GM19397 (cell line): ENCODE data around the gene CAMK1D.
"Not testable (repeated sequence)": the region's sequence is repeated elsewhere in the genome, so short reads cannot be mapped to it uniquely, and the experiment has no call there.

Source experiments
- ATAC-seq: cut with Tn5 transposase; IDR thresholded peaks from one replicate; pipeline ENCODE4 v1.9.1; 2021; ENCODE audit warnings: mild to moderate bottlenecking, moderate library complexity; ENCODE audit not compliant: unreplicated experiment

The CAMK1D gene

GRCh38 chr10:12489357-12489756 is 140.0 kb downstream of the CAMK1D start:
- ATAC-seq, result no peak

DNA sequence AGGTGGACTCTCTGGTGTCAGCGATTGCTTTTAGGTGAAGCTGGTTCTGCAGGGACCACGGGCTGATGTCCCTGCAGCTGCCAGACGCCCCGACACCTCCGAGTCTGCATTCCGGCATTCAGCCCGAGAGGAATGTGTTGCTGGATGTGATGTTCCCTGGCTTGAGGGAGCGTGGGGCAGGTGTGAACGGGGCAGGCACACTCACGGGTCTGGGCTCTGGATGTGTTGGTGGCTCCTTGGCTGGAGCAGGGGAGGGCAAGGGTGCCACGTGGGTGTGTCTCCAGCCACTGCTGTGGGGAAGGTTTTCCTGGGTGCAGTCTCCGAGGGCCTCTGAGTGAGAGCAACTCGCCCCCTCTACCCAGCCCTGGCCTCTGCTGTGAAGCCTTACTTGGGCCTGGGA is 140.5 kb downstream of the CAMK1D start:
- ATAC-seq, result no peak

DNA sequence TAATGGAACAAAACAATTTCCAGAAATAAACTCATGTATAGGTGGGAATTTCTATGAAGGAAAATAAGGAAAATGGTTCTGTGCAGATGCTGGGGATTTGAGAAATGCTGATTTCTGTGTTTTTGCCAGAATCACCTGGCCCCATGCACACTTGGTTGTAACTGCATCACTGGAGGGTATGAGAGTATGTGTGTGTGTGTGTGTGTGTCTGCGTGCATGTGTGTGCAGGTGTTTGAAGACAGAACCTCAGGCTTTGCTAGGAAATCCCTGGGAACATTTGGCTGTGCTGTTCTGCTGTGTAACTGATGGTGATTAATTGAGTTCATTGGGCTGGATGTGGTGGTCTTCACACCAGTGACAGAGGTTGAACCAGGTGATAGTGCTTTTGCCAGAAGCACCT is 141.6 kb downstream of the CAMK1D start:
- no peak for ATAC-seq

DNA sequence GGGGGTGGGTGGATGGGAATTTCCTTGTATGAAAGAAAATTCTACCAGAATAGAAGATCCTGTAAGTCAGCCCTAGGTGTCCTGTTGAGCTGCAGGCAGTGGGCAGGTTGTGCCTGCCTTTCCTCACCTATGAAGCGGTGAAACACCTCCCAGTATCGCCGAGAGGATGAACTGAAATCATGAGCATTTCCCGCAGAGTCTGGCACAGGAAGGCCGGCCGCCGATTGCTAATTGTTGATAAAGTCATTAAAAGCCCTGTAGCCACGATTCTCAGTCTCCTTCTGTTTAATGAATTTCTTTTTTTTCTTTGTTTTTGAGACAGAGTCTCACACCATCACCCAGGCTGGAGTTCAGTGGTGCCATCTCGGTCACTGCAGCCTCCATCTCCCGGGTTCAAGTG is 142.1 kb downstream of the CAMK1D start:
- no peak for ATAC-seq

- ATAC-seq, result no peak
Measured at GRCh38 chr10:12492016-12492415, 142.7 kb downstream of the CAMK1D start.

DNA sequence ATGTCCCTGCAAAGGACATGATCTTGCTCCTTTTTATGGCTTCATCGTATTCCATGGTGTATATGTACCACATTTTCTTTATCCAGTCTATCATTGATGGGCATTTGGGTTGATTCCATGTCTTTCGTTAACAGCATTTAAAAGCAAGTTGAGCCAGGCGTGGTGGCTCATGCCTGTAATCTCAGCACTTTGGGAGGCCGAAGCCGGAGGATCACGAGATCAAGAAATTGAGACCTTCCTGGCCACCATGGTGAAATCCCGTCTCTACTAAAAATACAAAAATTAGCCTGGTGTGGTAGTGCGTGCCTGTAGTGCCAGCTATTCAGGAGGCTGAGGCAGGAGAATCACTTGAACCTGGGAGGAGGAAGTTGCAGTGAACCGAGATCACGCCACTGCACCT is 147.7 kb downstream of the CAMK1D start:
- ATAC-seq, result not testable (repeated sequence)

- no peak for ATAC-seq
Measured at GRCh38 chr10:12499076-12499986, 150.0 kb downstream of the CAMK1D start.

GRCh38 chr10:12500381-12501303 is 151.3 kb downstream of the CAMK1D start:
- ATAC-seq, result no peak

DNA sequence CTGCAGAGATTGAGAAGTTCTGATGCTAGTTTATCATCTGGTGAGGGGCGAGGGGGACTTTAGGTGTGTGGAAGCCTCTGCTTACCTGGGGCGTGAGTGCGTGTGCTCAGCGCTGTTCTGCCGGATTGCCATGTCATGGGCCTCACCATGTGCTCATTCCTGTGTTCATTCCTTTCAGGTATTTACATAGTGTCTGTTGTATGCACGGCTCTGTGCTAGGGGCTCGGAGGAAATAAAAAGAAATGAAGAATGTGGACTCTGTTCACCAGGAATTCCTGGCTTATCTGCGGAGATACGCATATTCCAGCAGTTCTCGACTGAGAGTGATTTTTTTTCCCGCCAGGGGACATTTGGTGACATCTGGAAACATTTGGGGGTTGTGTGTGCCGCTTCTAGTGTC is 152.0 kb downstream of the CAMK1D start:
- ATAC-seq, result no peak

DNA sequence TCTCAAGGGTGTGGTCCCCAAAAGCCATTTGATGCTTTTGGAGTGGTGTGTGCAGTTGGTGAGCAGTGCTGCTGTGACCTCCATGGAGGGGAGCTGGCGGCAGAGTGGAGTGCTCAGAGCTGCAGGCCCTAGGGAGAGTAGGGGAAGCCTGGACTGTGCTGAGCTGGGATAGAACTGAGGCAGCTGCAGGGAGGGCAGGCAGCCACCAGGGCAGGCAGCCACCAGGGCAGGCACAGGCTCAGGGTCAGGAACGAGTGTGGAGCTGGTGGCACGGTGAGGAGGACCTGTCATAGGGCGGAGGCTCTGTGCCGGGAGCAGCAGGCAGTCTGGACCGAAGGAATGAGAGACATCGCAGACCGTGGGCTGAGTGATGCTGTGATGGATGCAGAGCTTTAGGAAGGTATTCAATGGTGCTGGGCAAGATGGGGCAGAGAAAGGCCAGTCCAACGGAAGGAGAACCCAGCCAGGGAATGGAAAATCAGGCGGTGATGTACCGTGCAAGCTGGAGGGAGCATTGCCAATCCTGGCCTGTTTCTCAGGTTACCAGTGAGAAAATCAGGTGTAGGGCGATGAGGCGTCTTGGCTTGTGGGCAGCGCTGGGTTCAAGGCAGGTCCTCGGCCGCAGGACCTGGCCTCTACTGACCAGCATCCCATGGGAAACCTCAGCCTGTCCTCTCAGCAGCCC is 152.6 kb downstream of the CAMK1D start:
- ATAC-seq, result no peak

DNA sequence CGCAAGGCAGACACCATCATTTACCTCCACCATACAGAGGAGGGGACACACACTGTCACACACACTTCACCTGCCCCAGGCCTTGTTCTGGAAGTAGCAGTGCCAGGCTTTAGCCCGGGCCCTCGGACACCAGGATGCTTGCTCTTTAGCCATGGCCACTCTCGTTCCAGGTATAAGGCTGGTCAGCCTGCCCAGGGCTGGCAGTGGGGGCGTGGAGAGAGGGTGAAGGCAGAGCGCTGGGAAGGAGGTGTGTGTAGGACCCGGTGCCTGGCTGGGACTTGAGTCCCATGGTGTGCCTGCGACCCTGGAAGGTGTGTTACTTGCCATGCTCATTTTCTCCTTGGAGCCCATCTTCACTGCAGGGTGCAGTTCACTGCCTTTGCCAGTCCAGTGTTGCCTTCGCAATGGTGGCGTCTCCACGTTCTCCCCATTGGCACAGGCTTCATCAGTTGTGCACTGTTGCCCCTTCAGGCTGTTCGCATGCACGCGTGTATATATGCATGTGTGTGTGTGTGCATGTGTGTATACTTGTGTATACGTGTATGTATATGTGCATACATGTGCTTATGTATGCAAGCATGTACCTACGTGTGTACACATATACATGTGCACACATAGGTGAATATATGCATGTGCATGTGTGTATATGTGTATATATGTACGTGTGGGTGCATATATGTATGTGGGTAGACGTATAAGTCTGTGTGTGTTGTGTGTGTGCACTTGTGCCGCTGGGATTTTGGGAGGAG is 153.4 kb downstream of the CAMK1D start:
- ATAC-seq, result no peak

DNA sequence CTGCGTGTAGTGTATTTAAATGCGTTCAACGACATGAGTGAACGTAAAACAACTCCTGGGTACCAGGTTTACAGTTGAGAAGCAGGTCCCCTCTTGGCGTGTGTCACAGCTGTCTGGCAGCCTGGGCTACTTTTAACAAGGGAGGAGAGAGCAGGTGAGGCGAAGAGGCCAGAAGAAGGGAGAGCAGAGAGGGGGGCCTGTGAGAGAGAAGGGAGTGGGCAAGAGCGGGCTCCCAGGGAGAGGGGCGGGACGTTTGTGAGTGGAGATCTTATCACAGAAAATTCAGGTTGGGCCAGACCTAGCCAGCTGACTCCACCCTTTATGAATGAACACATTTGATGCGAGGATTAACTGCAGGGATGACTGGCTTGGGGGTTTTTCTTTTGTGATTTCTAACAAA is 154.0 kb downstream of the CAMK1D start:
- no peak for ATAC-seq

- ATAC-seq, result no peak
Measured at GRCh38 chr10:12504176-12504575, 154.8 kb downstream of the CAMK1D start.

- ATAC-seq, result no peak
Measured at GRCh38 chr10:12504628-12505027, 155.3 kb downstream of the CAMK1D start.

- no peak for ATAC-seq
Measured at GRCh38 chr10:12505683-12506082, 156.3 kb downstream of the CAMK1D start.

- ATAC-seq, result no peak
Measured at GRCh38 chr10:12507165-12507850, 158.0 kb downstream of the CAMK1D start.

DNA sequence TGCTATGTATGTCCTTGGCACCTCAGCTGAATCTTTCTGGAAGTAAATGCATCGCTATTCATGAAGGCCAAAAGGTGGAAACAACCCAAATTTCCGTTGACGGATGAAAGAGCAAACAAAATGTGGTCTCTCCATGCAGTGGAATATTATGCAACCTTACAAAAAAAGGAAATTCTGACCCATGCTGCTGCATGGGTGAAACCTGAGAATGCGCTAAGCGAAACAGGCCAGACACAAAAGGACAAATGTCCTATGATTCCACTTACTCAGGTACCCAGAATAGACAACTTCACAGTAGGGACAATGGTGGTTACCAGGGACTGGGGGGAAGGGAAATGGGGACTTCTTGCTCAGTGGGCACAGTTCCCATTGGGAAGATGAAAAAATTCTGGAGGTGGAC is 158.8 kb downstream of the CAMK1D start:
- ATAC-seq, result no peak

DNA sequence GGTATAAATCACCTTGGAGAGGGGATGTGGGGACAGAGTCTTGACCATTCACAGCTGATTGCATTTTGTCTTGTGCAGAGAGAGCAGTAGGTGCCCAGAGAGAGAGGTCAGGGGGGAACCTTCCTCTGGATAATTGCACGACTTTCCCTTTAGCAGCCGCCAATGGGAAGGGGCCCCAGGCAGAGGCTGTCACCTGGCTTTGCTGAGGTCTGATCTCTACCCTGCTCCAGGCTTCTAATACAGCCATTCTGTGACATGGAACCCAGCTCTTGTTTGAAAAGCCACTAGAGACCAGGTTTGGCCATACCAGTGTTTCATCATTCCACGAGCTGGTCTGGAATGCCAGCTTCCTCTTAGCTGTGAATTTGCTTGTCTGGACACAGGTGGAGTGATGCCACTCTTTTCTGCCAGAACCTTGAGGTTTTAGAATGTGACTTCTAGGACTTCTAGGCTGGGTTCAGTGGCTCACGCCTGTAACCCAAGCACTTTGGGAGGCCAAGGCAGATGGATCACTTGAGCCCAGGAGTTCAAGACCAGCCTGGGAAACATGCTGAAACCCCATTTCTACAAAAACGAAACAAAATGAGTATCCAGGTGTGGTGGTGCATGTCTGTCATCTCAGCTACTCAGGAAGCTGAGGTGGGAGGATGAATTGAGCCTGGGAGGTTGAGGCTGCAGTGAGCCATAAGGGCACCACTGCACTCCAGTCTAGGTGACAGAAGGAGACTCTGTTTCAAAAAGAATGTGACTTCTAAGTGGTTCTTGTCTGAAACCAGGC is 159.9 kb downstream of the CAMK1D start:
- ATAC-seq, result no peak

- no peak for ATAC-seq
Measured at GRCh38 chr10:12509794-12510100, 160.4 kb downstream of the CAMK1D start.
